ENCODE results near the gene SFXN3.

DNA sequence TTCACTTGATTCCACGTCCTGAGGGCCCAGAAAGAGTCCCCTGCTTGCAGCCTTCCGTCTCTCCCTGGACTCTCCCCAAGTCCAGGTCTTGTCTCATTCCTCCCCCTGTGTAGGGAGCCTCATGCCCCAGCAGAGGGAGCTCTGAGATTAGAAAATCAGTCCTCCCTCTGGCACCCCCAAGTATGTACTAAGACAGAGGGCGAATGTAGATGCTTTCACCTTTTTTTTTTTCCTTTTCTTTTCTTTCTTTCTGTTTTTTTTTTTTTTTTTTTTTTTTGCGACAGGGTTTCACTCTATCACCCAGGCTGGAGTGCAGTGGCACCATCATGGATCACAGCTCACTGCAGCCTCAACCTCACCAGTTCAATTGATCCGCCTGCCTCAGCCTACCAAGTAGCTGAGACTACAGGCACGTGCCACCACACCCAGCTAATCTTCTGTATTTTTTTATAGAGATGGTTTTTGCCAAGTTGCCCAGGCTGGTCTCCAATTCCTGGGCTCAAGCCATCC lies 10.3 kb downstream of the SFXN3 start:
- TF ChIP-seq, protein P1, sequence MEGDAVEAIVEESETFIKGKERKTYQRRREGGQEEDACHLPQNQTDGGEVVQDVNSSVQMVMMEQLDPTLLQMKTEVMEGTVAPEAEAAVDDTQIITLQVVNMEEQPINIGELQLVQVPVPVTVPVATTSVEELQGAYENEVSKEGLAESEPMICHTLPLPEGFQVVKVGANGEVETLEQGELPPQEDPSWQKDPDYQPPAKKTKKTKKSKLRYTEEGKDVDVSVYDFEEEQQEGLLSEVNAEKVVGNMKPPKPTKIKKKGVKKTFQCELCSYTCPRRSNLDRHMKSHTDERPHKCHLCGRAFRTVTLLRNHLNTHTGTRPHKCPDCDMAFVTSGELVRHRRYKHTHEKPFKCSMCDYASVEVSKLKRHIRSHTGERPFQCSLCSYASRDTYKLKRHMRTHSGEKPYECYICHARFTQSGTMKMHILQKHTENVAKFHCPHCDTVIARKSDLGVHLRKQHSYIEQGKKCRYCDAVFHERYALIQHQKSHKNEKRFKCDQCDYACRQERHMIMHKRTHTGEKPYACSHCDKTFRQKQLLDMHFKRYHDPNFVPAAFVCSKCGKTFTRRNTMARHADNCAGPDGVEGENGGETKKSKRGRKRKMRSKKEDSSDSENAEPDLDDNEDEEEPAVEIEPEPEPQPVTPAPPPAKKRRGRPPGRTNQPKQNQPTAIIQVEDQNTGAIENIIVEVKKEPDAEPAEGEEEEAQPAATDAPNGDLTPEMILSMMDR (IDR thresholded peaks at IDR 0.05) = peak; percentile 52 to 86 (median 73)
- no peak for TF ChIP-seq POLR2A (IDR thresholded peaks at IDR 0.05)
- no peak for TF ChIP-seq POLR2AphosphoS5 (IDR thresholded peaks at IDR 0.05)

All from upper lobe of left lung (tissue), 4 donors.